Choroid plexus epithelial cell (primary cell): ENCODE results near the gene SRRD.

Source experiments
- DNase-seq: peaks from one replicate; pipeline ENCODE4 v3.0.0-alpha.2; 2010; ENCODE audit warnings: low read depth
- H3K4me3 ChIP-seq: 2 replicates; pipeline ENCODE4 v1.5.1; 2011; ENCODE audit warnings: low read depth, mild to moderate bottlenecking, control low read depth, low read length, moderate library complexity
- CTCF ChIP-seq: conservative IDR thresholded peaks from 2 replicates; pipeline ENCODE4 v1.5.1; 2011; ENCODE audit warnings: low read depth, mild to moderate bottlenecking, control low read depth, inconsistent platforms, low read length, moderate library complexity

Gene SRRD

GRCh38 chr22:26457661-26458272 lies 25.9 kb upstream of the SRRD start:
- H3K4me3 ChIP-seq: no peak overlapping the region
- TF ChIP-seq CTCF: no peak
- no peak for DNase-seq

GRCh38 chr22:26460202-26460601 lies 23.5 kb upstream of the SRRD start:
- TF ChIP-seq CTCF: no peak

GRCh38 chr22:26461188-26461810 lies 22.4 kb upstream of the SRRD start:
- peak; percentile 34 for DNase-seq
- no peak overlapping the region for H3K4me3 ChIP-seq
- peak; percentile 89 for TF ChIP-seq CTCF

More at GRCh38 chr22:26460202-26460601, 23.5 kb upstream of the SRRD start:
- DNase-seq: no peak
- H3K4me3 ChIP-seq: no peak overlapping the region

- no peak for DNase-seq
- no peak for TF ChIP-seq CTCF
- H3K4me3 ChIP-seq: no peak overlapping the region
These were observed 21.6 kb upstream of the SRRD start for GRCh38 chr22:26462051-26462450.

GRCh38 chr22:26462641-26463040 lies 21.0 kb upstream of the SRRD start:
- no peak overlapping the region for H3K4me3 ChIP-seq
- TF ChIP-seq CTCF: no peak
- no peak for DNase-seq

GRCh38 chr22:26463101-26463661 lies 20.5 kb upstream of the SRRD start:
- DNase-seq: peak; percentile 23
- no peak for TF ChIP-seq CTCF
- H3K4me3 ChIP-seq: no peak overlapping the region

GRCh38 chr22:26463688-26464087 lies 20.0 kb upstream of the SRRD start:
- TF ChIP-seq CTCF: no peak
- no peak for DNase-seq
- H3K4me3 ChIP-seq: no peak overlapping the region
